BLaER1 treated with 17β-estradiol and CSF1 and Interleukin-3, amounts not matched to agents 10 nM and 100 nM (cell line): ENCODE measurements around the gene ARHGEF6.

Experiments
- H3K27ac ChIP-seq, 11 experiments: shearing (Covaris generic); formaldehyde crosslinking; 2 replicates each; pipeline ENCODE4 v1.8.1; 2022
- H3K27me3 ChIP-seq, 11 experiments: shearing (Covaris generic); formaldehyde crosslinking; 2 replicates each; pipeline ENCODE4 v1.8.1; 2022
- H3K36me3 ChIP-seq, 11 experiments: shearing (Covaris generic); formaldehyde crosslinking; 2 replicates each; pipeline ENCODE4 v1.8.1; 2022
- H3K4me1 ChIP-seq, 10 experiments: shearing (Covaris generic); formaldehyde crosslinking; 2 replicates each; pipeline ENCODE4 v1.8.1; 2022
- H3K4me2 ChIP-seq, 11 experiments: shearing (Covaris generic); formaldehyde crosslinking; 2 replicates each; pipeline ENCODE4 v1.8.1; 2022
- H3K4me3 ChIP-seq, 10 experiments: shearing (Covaris generic); formaldehyde crosslinking; 2 replicates each; pipeline ENCODE4 v1.8.1; 2022
- H3K9ac ChIP-seq, 11 experiments: shearing (Covaris generic); formaldehyde crosslinking; 2 replicates each; pipeline ENCODE4 v1.8.1; 2022
- H3K9me3 ChIP-seq, 11 experiments: shearing (Covaris generic); formaldehyde crosslinking; replicated peaks in 1 of 11; 2 replicates each; pipeline ENCODE4 v1.8.1; 2022
- H4K20me1 ChIP-seq, 11 experiments: shearing (Covaris generic); formaldehyde crosslinking; 2 replicates each; pipeline ENCODE4 v1.8.1; 2022
- Cebpa-rat ChIP-seq, 11 experiments: shearing (Covaris generic); IDR thresholded peaks; 2 replicates each; pipeline ENCODE4 v1.8.1; 2022

The ARHGEF6 gene

DNA sequence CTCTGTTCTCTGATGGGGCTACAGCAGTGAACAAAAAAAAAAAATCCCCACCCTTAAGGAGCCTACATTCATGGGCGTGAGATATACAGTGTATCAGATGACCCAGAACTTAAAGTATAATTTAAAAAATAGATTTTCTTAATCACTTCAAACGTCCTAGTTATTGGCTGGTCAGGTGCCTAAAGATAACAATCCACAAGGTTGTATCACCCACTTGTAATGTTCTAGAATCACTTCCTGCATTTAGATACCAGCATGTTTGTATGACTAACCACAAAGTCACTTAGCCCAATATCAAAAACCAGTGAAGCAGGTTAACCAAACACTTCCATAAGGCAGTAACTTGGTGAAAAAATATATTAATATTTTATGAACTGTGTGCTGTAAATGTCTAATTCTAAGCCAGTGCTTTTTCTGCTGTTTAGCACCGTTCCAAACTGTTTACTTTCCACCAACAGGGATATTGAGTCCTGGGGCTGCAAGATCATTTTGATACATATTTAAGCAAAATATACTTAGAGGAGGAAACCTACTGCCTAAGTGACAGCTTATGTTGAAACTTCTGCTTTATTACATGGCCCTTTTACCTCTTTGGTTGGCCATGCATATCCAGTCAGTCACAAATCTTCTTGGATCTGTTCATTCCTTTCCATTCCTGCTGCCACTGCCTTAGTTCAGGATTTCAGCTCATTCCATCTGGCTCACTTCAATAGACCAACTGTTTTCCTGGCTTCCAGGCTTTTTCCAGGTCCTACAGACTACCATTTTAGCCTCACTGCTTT is 89.5 kb downstream of the ARHGEF6 start:
- H3K27me3 ChIP-seq, result peaks cover 87 to 95% (median 92%) of the 10 kb centered on the region in 11 experiments
- peaks cover 0 to 35% (median 5%) of the 10 kb centered on the region in 11 experiments; a peak in 7 of 22 replicates for H3K36me3 ChIP-seq
- no peak overlapping the region for H3K27ac ChIP-seq
- no peak overlapping the region for H3K9ac ChIP-seq
- H3K4me2 ChIP-seq, result peak overlapping the region in 3 of 11 experiments; percentile 9 to 16 (median 14); a peak in 1 of 22 replicates
- no peak overlapping the region for H3K4me3 ChIP-seq
- TF ChIP-seq Cebpa-rat (IDR thresholded peaks at IDR 0.05), result no peak
- H3K4me1 ChIP-seq, result peaks cover 8 to 31% (median 18%) of the 10 kb centered on the region in 10 experiments; a peak in 17 of 20 replicates
- H4K20me1 ChIP-seq, result peaks cover 0 to 21% (median 6%) of the 10 kb centered on the region in 11 experiments; a peak in 6 of 22 replicates
- no peaks in the 10 kb centered on the region for H3K9me3 ChIP-seq

DNA sequence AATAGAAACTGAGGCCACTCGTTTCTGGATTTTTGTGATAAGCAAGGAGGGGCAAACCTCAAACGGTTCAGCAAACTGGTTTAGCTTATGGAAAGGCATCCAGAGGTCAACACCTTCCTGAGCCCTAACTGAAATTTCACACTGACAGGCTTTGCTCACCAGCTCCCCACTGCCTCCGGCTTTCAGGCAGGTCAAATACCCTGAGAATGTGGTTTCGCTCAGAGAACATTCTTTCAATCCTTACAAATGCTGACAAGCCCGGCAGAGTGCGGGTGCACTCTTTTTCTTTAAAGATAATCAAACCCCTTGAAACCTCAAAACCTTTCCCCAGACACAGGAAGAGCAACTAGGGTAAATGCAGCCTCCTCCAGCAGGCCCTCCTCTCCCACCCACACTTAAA is 91.3 kb downstream of the ARHGEF6 start:
- Histone ChIP-seq H3K9me3 (peaks cover 0 to 4% (median 0%) of the 10 kb centered on the region in 11 experiments; a peak in 1 of 22 replicates), H3K4me2 (peak overlapping the region in 4 of 11 experiments; percentile 5 to 41 (median 18); a peak in 5 of 22 replicates), H3K9ac (no peak overlapping the region), H3K4me1 (peaks cover 5 to 28% (median 15%) of the 10 kb centered on the region in 10 experiments; a peak in 17 of 20 replicates), H3K27me3 (peaks cover 89 to 96% (median 93%) of the 10 kb centered on the region in 11 experiments), H3K27ac (no peak overlapping the region), H4K20me1 (peaks cover 0 to 11% (median 3%) of the 10 kb centered on the region in 11 experiments; a peak in 5 of 22 replicates), H3K36me3 (peaks cover 0 to 52% (median 20%) of the 10 kb centered on the region in 11 experiments; a peak in 13 of 22 replicates), H3K4me3 (no peak overlapping the region)
- TF ChIP-seq Cebpa-rat (IDR thresholded peaks at IDR 0.05), result no peak

DNA sequence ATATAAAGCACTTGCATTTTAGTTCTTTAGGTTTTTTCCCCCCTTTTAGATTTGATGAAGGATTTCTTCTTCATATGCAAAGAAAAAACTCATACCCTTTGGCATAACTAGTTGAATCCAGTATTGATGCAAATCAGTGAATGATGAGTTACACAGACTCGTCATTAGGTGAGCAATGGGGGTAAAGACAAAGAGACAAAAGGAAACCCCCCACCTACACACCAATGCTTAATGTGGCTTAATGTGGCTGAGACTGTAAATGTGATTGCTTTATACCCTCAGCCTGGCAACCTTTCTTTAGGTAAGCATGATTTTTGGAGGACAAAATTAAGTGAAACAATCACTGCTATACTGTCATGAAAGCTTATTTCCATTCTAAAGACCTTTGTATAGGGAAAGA is 93.3 kb downstream of the ARHGEF6 start:
- Histone ChIP-seq H3K9me3 (peaks cover 0 to 4% (median 0%) of the 10 kb centered on the region in 11 experiments; a peak in 2 of 22 replicates), H3K9ac (no peak overlapping the region), H3K27ac (no peak overlapping the region), H4K20me1 (peaks cover 0 to 6% (median 0%) of the 10 kb centered on the region in 11 experiments; a peak in 2 of 22 replicates), H3K36me3 (peaks cover 0 to 70% (median 25%) of the 10 kb centered on the region in 11 experiments; a peak in 13 of 22 replicates), H3K4me2 (no peak overlapping the region), H3K27me3 (peaks cover 90 to 96% (median 94%) of the 10 kb centered on the region in 11 experiments), H3K4me3 (no peak overlapping the region), H3K4me1 (peaks cover 0 to 19% (median 8%) of the 10 kb centered on the region in 10 experiments; a peak in 9 of 20 replicates)
- no peak for TF ChIP-seq Cebpa-rat (IDR thresholded peaks at IDR 0.05)

DNA sequence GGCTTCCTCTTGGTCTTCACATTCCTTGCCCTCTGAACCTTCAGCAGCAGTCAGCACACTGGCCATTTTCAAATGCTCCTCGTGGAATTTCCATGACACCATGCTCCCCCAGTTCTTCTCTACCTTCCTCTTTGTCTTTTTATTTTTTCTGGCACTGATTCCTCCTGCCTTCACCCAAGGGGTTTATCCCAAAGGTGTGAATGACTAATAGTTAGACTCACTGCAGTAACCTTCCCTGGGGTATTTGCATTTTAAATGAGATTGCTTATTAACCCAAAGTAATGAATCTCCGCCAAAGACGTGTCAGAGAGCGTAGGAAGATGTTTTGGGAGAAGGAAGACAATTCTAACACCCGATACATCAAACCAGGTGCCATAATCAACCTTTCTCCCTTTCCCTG is 96.6 kb downstream of the ARHGEF6 start:
- peaks cover 0 to 2% (median 0%) of the 10 kb centered on the region in 10 experiments; a peak in 5 of 20 replicates for H3K4me1 ChIP-seq
- H3K4me2 ChIP-seq, result no peak overlapping the region
- H3K4me3 ChIP-seq, result no peak overlapping the region
- H3K9ac ChIP-seq, result no peak overlapping the region
- no peak overlapping the region for H3K27ac ChIP-seq
- peaks cover 90 to 96% (median 94%) of the 10 kb centered on the region in 11 experiments for H3K27me3 ChIP-seq
- peaks cover 0 to 6% (median 0%) of the 10 kb centered on the region in 11 experiments; a peak in 2 of 22 replicates for H4K20me1 ChIP-seq
- peaks cover 0 to 81% (median 48%) of the 10 kb centered on the region in 11 experiments; a peak in 16 of 22 replicates for H3K36me3 ChIP-seq
- TF ChIP-seq Cebpa-rat (IDR thresholded peaks at IDR 0.05), result no peak
- H3K9me3 ChIP-seq, result peaks cover 0 to 4% (median 0%) of the 10 kb centered on the region in 11 experiments; a peak in 2 of 22 replicates

DNA sequence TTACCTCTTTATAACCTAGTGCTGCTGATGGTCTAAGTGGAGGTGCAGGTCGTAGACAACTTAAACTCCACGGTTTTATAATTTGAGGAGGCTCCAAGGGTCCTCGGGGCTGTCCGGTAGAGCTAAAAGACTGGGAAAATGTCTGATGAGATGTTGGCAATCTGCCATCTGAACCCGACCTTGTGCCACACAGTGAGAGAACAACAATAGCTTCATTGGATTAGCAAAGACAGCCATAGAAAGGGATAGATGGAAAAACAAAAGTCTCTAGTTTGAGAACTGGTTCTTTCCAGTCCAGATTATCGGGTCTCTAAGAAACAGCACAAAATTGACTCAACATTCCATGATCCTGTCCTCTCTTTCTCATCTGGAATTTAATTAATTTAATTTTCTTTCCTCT is 101.2 kb downstream of the ARHGEF6 start:
- H3K9ac ChIP-seq, result no peak overlapping the region
- peaks cover 0 to 80% (median 33%) of the 10 kb centered on the region in 11 experiments; a peak in 15 of 22 replicates for H3K36me3 ChIP-seq
- no peak for TF ChIP-seq Cebpa-rat (IDR thresholded peaks at IDR 0.05)
- H3K4me1 ChIP-seq, result no peaks in the 10 kb centered on the region
- peaks cover 0 to 4% (median 0%) of the 10 kb centered on the region in 11 experiments; a peak in 1 of 22 replicates for H3K9me3 ChIP-seq
- H3K4me2 ChIP-seq, result no peak overlapping the region
- peaks cover 86 to 100% (median 98%) of the 10 kb centered on the region in 11 experiments for H3K27me3 ChIP-seq
- no peak overlapping the region for H3K27ac ChIP-seq
- H3K4me3 ChIP-seq, result no peak overlapping the region
- H4K20me1 ChIP-seq, result peaks cover 0 to 7% (median 0%) of the 10 kb centered on the region in 11 experiments; a peak in 4 of 22 replicates

DNA sequence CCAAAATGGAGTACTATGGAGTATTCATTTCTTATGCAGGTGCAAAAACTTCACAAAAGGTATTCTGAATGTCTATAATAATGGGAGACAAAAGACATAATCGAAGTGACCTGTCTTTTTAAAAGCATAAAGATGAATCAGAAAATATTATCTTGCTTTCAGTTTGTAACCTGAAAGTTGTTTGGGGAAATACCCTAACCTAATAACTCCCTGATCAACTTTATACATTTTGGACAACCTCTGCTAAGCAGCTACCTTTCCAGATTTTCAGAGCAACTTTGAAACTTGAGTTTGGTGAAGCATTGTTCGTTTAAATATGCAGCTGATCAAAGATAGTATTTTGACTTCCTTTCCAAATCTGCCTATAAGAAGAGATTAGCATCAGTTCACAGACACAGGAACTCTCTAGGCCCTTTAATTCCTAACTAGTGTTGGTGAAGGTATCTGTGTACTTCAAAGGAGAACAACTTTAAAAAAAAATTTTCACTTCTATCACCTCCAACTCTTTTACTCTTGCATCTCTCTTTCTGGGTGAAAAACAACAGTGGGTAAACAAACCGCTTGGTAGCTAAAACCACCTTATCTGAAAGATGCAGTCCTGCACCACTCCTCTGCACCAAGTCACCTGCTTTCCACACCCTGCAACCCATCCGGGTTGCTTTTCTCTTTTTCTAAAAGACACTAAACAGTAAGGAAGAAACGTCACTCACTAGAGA is 106.3 kb downstream of the ARHGEF6 start:
- Histone ChIP-seq H3K27ac (no peak overlapping the region), H3K4me3 (no peak overlapping the region), H3K9me3 (no peaks in the 10 kb centered on the region), H3K9ac (no peak overlapping the region), H3K4me1 (no peaks in the 10 kb centered on the region), H4K20me1 (peaks cover 0 to 7% (median 0%) of the 10 kb centered on the region in 11 experiments; a peak in 4 of 22 replicates), H3K36me3 (peaks cover 0 to 84% (median 26%) of the 10 kb centered on the region in 11 experiments; a peak in 11 of 22 replicates), H3K4me2 (no peak overlapping the region), H3K27me3 (peaks cover 69 to 100% (median 98%) of the 10 kb centered on the region in 11 experiments)
- TF ChIP-seq Cebpa-rat (IDR thresholded peaks at IDR 0.05), result no peak

DNA sequence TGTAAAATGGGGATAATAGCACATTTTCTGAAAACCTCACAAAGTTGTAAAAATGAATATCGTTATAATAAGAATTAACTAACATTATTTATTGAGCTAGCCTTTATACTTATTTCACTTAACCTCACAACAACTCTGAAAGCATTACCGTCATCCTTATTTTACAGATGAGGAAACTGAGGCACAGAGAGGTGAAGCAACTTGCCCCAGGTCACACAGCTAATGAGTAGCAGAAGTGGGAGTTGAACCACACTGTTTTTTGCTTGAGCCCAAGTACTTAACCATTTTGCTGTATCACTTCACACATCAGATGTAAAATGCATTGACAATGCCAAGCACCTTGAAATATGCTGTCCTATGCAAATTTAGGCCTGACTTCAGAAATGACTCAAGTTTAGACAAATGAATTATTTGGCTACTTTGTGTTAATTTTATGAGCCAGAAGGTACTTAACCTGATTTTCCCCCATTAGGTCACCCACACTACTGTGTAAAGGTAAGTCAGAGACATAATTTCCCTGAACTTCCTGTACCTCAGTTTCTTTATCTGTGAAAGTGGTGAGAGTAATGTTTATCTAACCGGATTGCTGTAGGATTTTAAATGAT is 109.6 kb downstream of the ARHGEF6 start:
- no peak overlapping the region for H3K9ac ChIP-seq
- H3K27me3 ChIP-seq, result peaks cover 60 to 100% (median 98%) of the 10 kb centered on the region in 11 experiments
- H3K4me1 ChIP-seq, result peaks cover 5 to 19% (median 13%) of the 10 kb centered on the region in 10 experiments; a peak in 19 of 20 replicates
- H4K20me1 ChIP-seq, result peaks cover 0 to 7% (median 0%) of the 10 kb centered on the region in 11 experiments; a peak in 5 of 22 replicates
- H3K27ac ChIP-seq, result no peak overlapping the region
- no peak overlapping the region for H3K4me2 ChIP-seq
- H3K9me3 ChIP-seq, result peaks cover 0 to 10% (median 0%) of the 10 kb centered on the region in 11 experiments; a peak in 2 of 22 replicates
- H3K36me3 ChIP-seq, result peaks cover 0 to 86% (median 43%) of the 10 kb centered on the region in 11 experiments; a peak in 16 of 22 replicates
- no peak for TF ChIP-seq Cebpa-rat (IDR thresholded peaks at IDR 0.05)
- no peak overlapping the region for H3K4me3 ChIP-seq
